Loucy (cell line): ENCODE results near the gene RPH3AL.

Source experiments
- H2AFZ ChIP-seq: fragments of 200-600 bp; sonication (generic); 2 replicates; pipeline ENCODE4 v1.6.0; 2016; ENCODE audit warnings: antibody characterized with exemption, mild to moderate bottlenecking, low read length, moderate library complexity
- H3F3A ChIP-seq: fragments of 200-600 bp; 2 replicates; pipeline ENCODE4 v1.6.0; 2016; ENCODE audit warnings: antibody characterized with exemption, low read depth, mild to moderate bottlenecking
- H3K27me3 ChIP-seq: fragments of 200-600 bp; sonication (generic); 2 replicates; pipeline ENCODE4 v1.6.1; 2014; ENCODE audit warnings: low read length, mild to moderate bottlenecking; ENCODE audit not compliant: insufficient read depth, poor library complexity, severe bottlenecking
- H3K36me3 ChIP-seq: fragments of 200-600 bp; sonication (generic); 2 replicates; pipeline ENCODE4 v1.6.1; 2016; ENCODE audit warnings: low read length; ENCODE audit not compliant: insufficient read depth
- H3K4me1 ChIP-seq: fragments of 200-600 bp; sonication (generic); 2 replicates; pipeline ENCODE4 v1.5.1; 2014; ENCODE audit warnings: low read length, mild to moderate bottlenecking; ENCODE audit not compliant: insufficient read depth, poor library complexity, severe bottlenecking
- H3K4me2 ChIP-seq: fragments of 200-600 bp; sonication (generic); 2 replicates; pipeline ENCODE4 v1.6.0; 2014; ENCODE audit warnings: antibody characterized with exemption, low read length, low read depth, mild to moderate bottlenecking; ENCODE audit not compliant: poor library complexity, severe bottlenecking
- H3K4me3 ChIP-seq: fragments of 200-600 bp; sonication (generic); 2 replicates; pipeline ENCODE4 v1.5.1; 2014; ENCODE audit warnings: low read length, mild to moderate bottlenecking, mixed read lengths; ENCODE audit not compliant: poor library complexity, severe bottlenecking
- H3K79me2 ChIP-seq: fragments of 200-600 bp; sonication (generic); 2 replicates; pipeline ENCODE4 v1.6.1; 2014; ENCODE audit warnings: low read length; ENCODE audit not compliant: insufficient read depth
- H3K9ac ChIP-seq: fragments of 200-600 bp; sonication (generic); 2 replicates; pipeline ENCODE4 v1.6.0; 2014; ENCODE audit warnings: mild to moderate bottlenecking, low read depth, low read length, moderate library complexity; ENCODE audit not compliant: poor library complexity, severe bottlenecking
- H3K9me2 ChIP-seq: fragments of 200-600 bp; sonication (generic); replicated peaks from 2 replicates; pipeline ENCODE4 v1.6.1; 2016; ENCODE audit warnings: low read depth, low read length, mixed read lengths
- H3K9me3 ChIP-seq: fragments of 200-600 bp; sonication (generic); 2 replicates; pipeline ENCODE4 v1.6.1; 2014; ENCODE audit warnings: mild to moderate bottlenecking, antibody characterized with exemption, low read length, low read depth; ENCODE audit not compliant: insufficient read depth
- H4K20me1 ChIP-seq: fragments of 200-600 bp; sonication (generic); 2 replicates; pipeline ENCODE4 v1.6.0; 2014; ENCODE audit warnings: antibody characterized with exemption, low read length, mild to moderate bottlenecking; ENCODE audit not compliant: insufficient read depth, poor library complexity, severe bottlenecking
- EZH2phosphoT487 ChIP-seq: fragments of 200-600 bp; IDR thresholded peaks from 2 replicates; pipeline ENCODE4 v1.6.1; 2018; ENCODE audit warnings: antibody characterized with exemption, mild to moderate bottlenecking, moderate library complexity, borderline replicate concordance
- TF ChIP-seq, protein P1 (sequence below): fragments of 200-600 bp; sonication (generic); conservative IDR thresholded peaks from 2 replicates; pipeline ENCODE4 v1.5.1; 2014; ENCODE audit warnings: mild to moderate bottlenecking, antibody characterized with exemption, low read length

Gene RPH3AL

DNA sequence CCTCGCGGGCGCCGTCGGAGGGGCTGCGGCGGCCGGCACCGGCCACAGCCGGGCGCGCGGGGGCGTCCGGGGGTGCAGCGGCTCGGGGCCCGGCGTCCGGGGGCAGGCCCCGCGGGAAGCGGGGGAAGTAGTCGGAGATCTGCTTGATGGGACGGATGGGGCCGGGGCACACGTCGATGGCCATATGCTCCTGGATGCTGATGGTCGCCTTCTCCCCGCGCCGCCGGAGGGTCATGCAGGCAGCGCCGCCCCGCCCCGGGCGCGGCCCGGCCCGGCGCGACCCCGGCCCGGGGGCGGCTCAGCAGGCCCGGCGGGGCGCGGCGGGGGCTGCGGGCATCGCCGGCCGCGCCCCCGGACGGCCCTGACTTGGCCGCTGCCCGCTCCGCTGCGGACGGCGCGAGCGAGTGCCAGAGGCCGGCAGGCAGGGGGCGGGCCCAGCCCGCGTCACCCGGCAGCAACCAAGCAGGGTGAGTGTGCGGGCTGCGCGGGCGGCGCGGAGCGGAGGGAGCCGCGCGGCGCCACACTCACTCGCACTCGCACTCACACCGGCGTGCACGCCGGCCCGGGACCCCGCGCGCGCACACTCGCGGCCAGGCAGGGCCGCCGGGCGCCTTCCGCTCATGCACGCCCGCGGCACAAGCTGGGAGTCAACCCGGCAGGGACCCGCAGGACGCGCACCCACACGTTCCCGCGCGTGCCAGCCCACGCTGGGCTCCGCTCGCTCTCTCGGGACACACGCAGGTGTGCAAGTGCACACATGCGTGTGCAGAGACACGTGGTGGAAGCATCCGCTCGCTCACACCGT lies 171.2 kb downstream of the RPH3AL start, which contains the start of gene DOC2B:
DOC2B (minus strand) TSS at position 406 of the 805 bp plus-strand sequence; CDS start at position 235, 171 bp downstream.
- H3F3A ChIP-seq: no peaks in the 10 kb centered on the region
- TF ChIP-seq EZH2phosphoT487: no peak
- TF ChIP-seq, protein P1, sequence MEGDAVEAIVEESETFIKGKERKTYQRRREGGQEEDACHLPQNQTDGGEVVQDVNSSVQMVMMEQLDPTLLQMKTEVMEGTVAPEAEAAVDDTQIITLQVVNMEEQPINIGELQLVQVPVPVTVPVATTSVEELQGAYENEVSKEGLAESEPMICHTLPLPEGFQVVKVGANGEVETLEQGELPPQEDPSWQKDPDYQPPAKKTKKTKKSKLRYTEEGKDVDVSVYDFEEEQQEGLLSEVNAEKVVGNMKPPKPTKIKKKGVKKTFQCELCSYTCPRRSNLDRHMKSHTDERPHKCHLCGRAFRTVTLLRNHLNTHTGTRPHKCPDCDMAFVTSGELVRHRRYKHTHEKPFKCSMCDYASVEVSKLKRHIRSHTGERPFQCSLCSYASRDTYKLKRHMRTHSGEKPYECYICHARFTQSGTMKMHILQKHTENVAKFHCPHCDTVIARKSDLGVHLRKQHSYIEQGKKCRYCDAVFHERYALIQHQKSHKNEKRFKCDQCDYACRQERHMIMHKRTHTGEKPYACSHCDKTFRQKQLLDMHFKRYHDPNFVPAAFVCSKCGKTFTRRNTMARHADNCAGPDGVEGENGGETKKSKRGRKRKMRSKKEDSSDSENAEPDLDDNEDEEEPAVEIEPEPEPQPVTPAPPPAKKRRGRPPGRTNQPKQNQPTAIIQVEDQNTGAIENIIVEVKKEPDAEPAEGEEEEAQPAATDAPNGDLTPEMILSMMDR: no peak
- no peaks in the 10 kb centered on the region for H3K79me2 ChIP-seq
- H3K9me3 ChIP-seq: peaks cover 4% of the 10 kb centered on the region; the same call in 1 of the 2 replicates
- no peaks in the 10 kb centered on the region for H3K36me3 ChIP-seq
- no peaks in the 10 kb centered on the region for H3K27me3 ChIP-seq
- H3K4me2 ChIP-seq: no peak within 1 kb of the TSS
- no peak within 1 kb of the TSS for H2AFZ ChIP-seq
- no peaks in the 10 kb centered on the region for H3K4me1 ChIP-seq
- no peak within 1 kb of the TSS for H3K4me3 ChIP-seq
- H3K9me2 ChIP-seq: no peaks in the 10 kb centered on the region
- H3K9ac ChIP-seq: no peak within 1 kb of the TSS
- no peaks in the 10 kb centered on the region for H4K20me1 ChIP-seq

DNA sequence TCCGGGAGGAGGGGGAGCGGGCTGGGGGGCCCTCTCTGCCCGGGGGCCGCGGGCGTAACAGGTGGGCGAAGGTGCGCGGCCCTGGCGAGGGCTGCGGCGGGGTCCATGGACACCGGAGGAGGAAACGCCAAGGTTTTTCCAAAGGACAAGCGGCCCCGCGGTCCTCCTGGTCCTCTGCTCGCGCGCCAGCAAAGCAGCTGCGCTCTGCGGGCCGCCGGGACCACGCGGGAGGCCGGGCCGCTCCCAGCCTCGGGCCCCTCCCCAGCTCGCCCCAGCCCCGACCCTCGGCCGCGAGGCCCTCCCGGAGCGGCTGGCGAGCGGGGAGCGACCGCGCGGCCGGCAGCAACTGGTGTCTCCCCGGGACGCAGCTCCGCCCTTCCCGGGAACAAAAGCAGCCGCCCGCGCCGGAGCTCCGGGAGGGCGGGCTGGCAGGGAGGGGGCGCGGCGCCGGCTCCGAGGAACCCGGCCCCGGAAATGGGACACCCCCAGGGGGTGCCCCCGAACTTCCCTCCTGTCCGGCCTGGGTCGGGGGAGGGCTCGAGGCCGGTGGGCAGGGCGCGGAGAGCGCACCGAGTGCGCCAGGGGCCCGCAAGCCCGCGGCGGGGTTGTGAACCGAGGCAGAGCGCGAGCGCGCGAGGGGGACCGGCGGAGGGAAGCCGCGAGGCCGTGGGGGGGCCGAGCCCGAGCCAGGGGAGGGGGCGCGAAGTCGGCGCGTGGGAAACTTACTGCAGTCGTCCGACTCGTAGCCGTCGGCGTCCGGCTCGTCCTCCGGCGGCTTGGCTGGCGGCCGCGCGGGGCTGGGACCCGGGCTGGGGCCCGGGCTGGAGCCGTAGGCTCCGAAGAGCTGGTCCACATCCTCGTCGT lies 172.0 kb downstream of the RPH3AL start:
- Histone ChIP-seq H3K9me3 (peaks cover 4% of the 10 kb centered on the region; the same call in 1 of the 2 replicates), H3K4me2 (no peak overlapping the region), H3K9me2 (no peaks in the 10 kb centered on the region), H3F3A (no peaks in the 10 kb centered on the region), H4K20me1 (no peaks in the 10 kb centered on the region), H3K4me3 (no peak overlapping the region), H3K9ac (no peak overlapping the region), H3K27me3 (no peaks in the 10 kb centered on the region), H3K36me3 (no peaks in the 10 kb centered on the region), H2AFZ (no peak overlapping the region), H3K79me2 (no peaks in the 10 kb centered on the region), H3K4me1 (no peaks in the 10 kb centered on the region)
- TF ChIP-seq, protein P1: no peak

DNA sequence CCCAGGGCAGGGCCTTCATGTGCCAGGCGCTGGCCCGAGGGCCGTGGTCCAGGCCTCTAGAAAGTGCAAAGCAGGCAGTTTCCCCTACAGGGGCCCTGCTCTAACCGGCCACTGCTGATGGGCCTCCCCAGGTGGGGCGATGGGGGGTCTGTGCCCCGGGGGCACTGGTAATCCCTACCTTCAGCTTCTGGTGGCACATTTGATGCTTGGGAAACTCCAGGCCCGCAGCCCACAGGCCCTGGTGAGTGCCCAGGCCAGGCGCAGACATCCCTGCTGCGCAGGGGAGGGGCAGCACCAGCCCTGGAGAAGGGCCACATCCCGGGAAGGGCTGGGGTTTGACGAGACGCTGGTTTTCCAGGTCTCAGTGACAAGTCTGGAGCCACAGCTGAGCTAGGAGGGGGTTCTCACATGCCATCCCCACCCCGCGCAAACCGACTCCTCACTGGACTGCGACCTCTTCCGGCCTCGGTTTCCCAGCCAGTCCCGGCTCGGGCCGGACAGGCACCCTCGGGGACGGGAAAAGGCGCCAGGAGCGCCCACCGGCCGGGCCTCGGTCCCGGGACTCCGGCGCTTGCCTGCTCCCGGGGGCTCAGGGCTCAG lies 172.7 kb downstream of the RPH3AL start:
- H3K27me3 ChIP-seq: no peaks in the 10 kb centered on the region
- H3K79me2 ChIP-seq: no peaks in the 10 kb centered on the region
- H3K4me3 ChIP-seq: no peak overlapping the region
- no peak overlapping the region for H3K9ac ChIP-seq
- no peaks in the 10 kb centered on the region for H3K36me3 ChIP-seq
- H2AFZ ChIP-seq: no peak overlapping the region
- no peaks in the 10 kb centered on the region for H3K4me1 ChIP-seq
- H4K20me1 ChIP-seq: no peaks in the 10 kb centered on the region
- H3K4me2 ChIP-seq: no peak overlapping the region
- no peaks in the 10 kb centered on the region for H3K9me2 ChIP-seq
- H3K9me3 ChIP-seq: peaks cover 4% of the 10 kb centered on the region; the same call in 1 of the 2 replicates
- H3F3A ChIP-seq: no peaks in the 10 kb centered on the region
- TF ChIP-seq, protein P1: no peak
- no peak for TF ChIP-seq EZH2phosphoT487
